ENCODE results near the gene NR3C2.
A peak's percentile ranks its signal among the peaks of the same experiment; 100 is the strongest.

NR3C2 gene

DNA sequence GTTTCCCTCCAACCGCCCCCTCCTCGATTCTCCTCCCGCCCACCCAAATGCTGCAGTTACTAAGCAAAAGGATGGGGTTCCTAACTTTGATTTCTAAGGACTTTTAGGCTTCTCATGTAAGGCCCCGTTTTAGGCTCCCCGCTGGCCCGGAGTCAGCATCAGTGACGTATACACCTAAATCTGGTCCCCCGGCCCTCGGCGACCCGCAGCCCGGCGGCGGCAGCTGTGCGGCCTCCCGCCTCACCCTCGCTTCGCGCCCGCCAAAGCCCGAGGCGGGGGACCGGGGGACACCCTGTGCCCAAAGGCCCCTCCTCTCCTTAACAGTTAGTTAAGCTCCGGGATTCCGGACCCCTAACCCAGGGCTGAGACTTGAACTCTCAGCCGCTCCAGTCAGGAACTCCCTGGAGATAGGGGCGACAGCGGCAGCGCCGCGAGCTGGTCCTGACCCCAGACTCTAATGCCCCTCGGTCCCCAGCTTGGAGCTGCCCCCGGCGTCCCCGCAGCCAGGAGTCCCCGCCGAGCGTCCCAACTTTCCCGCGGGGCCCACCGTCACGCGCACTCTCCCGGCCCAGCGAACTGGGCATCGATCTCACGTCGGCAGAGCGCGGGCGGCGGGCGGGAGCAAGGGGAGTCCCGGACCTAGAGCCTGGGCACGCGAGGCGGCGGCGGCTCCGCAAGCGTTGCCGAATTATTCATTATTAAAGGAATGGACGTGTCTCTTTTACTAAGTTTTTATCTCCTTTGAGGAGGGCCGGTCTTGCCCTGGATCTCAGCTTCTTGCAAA lies 1.5 kb upstream of the NR3C2 start:
- no peaks in the 10 kb centered on the region for H3K27me3 Mint-ChIP-seq
- peaks cover 1 to 4% of the 10 kb centered on the region in 2 donors for H3K36me3 Mint-ChIP-seq
- peak overlapping the region; percentile 95 to 96 for H3K4me3 Mint-ChIP-seq
- peaks cover 15 to 29% of the 10 kb centered on the region in 2 donors for H3K4me1 Mint-ChIP-seq
- H3K9me3 Mint-ChIP-seq, result no peaks in the 10 kb centered on the region
- peak overlapping the region; percentile 97 for H3K27ac Mint-ChIP-seq
- ATAC-seq (replicated peaks), result no peak
- DNase-seq, result peak; percentile 21

DNA sequence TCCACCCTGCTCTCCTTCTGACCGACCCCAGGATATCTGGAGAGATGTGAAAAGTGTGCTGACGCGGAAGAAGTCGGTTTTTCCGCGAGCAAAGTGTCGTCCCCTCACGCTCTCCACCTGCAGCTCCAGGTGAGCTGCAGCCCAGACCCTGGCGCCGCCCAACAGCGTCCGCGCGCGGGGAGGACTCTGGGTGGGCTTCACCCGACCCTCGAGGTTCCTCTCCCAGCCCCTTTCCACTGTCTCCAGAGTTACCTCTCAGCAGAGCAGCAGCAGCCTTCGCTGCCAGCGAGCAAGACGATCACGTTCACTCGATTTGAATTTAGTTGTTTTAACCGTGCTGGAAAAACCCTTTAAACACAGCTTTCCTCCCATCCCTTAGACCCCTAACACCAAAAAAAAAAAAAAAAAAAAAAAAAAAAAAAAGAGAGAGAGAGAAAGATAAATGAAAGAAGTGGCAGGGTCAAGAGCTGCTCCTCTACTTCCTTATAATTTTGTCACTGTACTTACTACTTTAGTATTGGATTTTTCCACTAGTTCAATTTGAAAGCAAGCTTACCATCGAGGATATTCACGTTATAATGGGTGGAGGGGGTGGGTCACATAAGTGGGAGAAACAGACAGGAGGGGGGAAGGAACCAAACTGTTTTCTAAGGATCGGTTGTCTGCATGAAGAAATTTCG lies 758 bp upstream of the NR3C2 start:
- peaks cover 15 to 29% of the 10 kb centered on the region in 2 donors for H3K4me1 Mint-ChIP-seq
- peak overlapping the region; percentile 95 to 96 for H3K4me3 Mint-ChIP-seq
- H3K36me3 Mint-ChIP-seq, result peaks cover 1 to 4% of the 10 kb centered on the region in 2 donors
- peak; percentile 0 to 1 for ATAC-seq (replicated peaks)
- no peaks in the 10 kb centered on the region for H3K9me3 Mint-ChIP-seq
- peak overlapping the region; percentile 97 for H3K27ac Mint-ChIP-seq
- no peaks in the 10 kb centered on the region for H3K27me3 Mint-ChIP-seq
- no peak for DNase-seq

DNA sequence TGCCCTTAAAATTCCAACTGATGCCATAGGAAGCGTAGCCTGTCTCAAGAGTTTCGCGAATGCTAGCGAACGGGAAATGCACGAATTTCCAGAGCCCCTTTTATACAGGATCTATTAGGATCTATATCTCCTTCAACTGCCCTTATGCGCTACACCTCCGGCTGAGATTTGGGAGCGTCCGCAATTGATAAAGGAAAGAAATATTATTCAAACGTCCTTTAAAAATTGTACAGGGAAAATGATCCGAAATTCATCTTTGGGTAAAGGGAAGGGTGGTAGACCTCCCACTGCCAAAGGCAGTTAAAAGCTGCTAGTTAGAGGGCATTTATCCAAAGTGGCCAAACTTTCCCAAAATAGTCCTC lies 609 bp downstream of the NR3C2 start:
- no peak overlapping the region for H3K27ac Mint-ChIP-seq
- ATAC-seq (replicated peaks) (no peak), DNase-seq (no peak)
- no peaks in the 10 kb centered on the region for H3K9me3 Mint-ChIP-seq
- H3K4me1 Mint-ChIP-seq, result peaks cover 15 to 29% of the 10 kb centered on the region in 2 donors
- H3K4me3 Mint-ChIP-seq, result peak overlapping the region; percentile 95 to 96
- no peaks in the 10 kb centered on the region for H3K27me3 Mint-ChIP-seq
- H3K36me3 Mint-ChIP-seq, result peaks cover 1 to 4% of the 10 kb centered on the region in 2 donors

DNA sequence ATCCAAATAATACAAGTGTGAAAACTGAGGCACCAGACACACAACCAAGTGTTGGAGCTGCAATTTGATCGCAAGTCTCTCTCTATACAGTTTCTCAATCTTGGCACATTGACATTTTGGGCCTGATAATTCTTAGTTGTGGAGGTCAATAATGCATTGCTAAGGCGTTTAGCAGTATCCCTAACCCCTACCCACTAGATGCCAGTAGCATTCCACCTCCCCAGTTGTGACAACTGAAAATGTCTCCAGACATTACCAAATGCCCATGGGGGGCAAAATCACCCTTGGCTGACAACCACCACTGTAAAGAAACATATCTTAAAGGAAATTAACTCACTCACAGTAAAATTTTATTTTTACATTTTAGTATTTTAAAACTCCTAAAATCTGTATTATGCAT lies 4.2 kb downstream of the NR3C2 start:
- Mint-ChIP-seq H3K9me3 (no peaks in the 10 kb centered on the region), H3K36me3 (peaks cover 4 to 7% of the 10 kb centered on the region in 2 donors), H3K4me1 (peaks cover 11 to 30% of the 10 kb centered on the region in 2 donors), H3K27me3 (peaks cover 6 to 8% of the 10 kb centered on the region in 2 donors), H3K27ac (no peak overlapping the region), H3K4me3 (no peak overlapping the region)
- DNase-seq (no peak), ATAC-seq (replicated peaks) (no peak)

DNA sequence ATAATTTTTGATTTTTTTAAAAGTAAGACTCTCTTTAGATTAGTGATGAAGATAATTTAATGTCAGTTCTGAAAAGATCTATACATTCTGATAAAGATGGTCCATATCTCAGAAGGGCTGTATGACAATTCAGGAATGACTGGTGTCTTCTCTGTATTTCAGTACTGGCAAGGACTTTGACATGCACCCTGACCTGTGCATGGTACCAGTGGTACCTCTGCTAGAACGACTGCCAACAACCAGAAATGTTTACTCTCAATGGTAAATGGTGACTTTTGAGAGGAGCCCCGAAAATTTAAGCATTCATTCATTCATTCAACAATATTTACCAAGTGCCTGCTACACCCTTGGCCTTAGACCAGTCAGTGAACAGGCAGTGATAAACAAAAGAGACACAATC lies 4.8 kb downstream of the NR3C2 start:
- Mint-ChIP-seq H3K36me3 (peaks cover 4 to 7% of the 10 kb centered on the region in 2 donors), H3K27me3 (peaks cover 6 to 8% of the 10 kb centered on the region in 2 donors), H3K4me1 (peaks cover 11 to 26% of the 10 kb centered on the region in 2 donors), H3K27ac (no peak overlapping the region), H3K4me3 (no peak overlapping the region), H3K9me3 (no peaks in the 10 kb centered on the region)
- ATAC-seq (replicated peaks), result no peak
- no peak for DNase-seq

- no peak for ATAC-seq (replicated peaks)
- no peak overlapping the region for H3K4me3 Mint-ChIP-seq
Observed at GRCh38 chr4:148436512-148436911, 5.7 kb downstream of the NR3C2 start.

GRCh38 chr4:148435654-148436406 lies 6.4 kb downstream of the NR3C2 start:
- H3K27me3 Mint-ChIP-seq, result peaks cover 6 to 8% of the 10 kb centered on the region in 2 donors
- H3K36me3 Mint-ChIP-seq, result peaks cover 4 to 7% of the 10 kb centered on the region in 2 donors
- no peaks in the 10 kb centered on the region for H3K9me3 Mint-ChIP-seq
- DNase-seq (no peak), ATAC-seq (replicated peaks) (no peak)
- H3K4me3 Mint-ChIP-seq, result no peak overlapping the region
- H3K27ac Mint-ChIP-seq, result no peak overlapping the region
- peaks cover 7 to 19% of the 10 kb centered on the region in 2 donors for H3K4me1 Mint-ChIP-seq

More at GRCh38 chr4:148436512-148436911, 5.7 kb downstream of the NR3C2 start:
- DNase-seq, result no peak
- H3K36me3 Mint-ChIP-seq, result peaks cover 4 to 7% of the 10 kb centered on the region in 2 donors
- H3K9me3 Mint-ChIP-seq, result no peaks in the 10 kb centered on the region
- peaks cover 6 to 8% of the 10 kb centered on the region in 2 donors for H3K27me3 Mint-ChIP-seq
- H3K4me1 Mint-ChIP-seq, result peaks cover 10 to 26% of the 10 kb centered on the region in 2 donors
- no peak overlapping the region for H3K27ac Mint-ChIP-seq

- H3K4me3 Mint-ChIP-seq, result peak overlapping the region; percentile 8 to 10
- no peak for DNase-seq
- no peaks in the 10 kb centered on the region for H3K9me3 Mint-ChIP-seq
- no peak overlapping the region for H3K27ac Mint-ChIP-seq
- H3K36me3 Mint-ChIP-seq, result peaks cover 4 to 7% of the 10 kb centered on the region in 2 donors
- H3K27me3 Mint-ChIP-seq, result peaks cover 6 to 8% of the 10 kb centered on the region in 2 donors
- peak; percentile 34 to 53 for ATAC-seq (replicated peaks)
- peaks cover 4 to 15% of the 10 kb centered on the region in 2 donors for H3K4me1 Mint-ChIP-seq
Observed at GRCh38 chr4:148434075-148434773, 8.0 kb downstream of the NR3C2 start.

GRCh38 chr4:148431401-148431800 lies 10.8 kb downstream of the NR3C2 start:
- no peak for ATAC-seq (replicated peaks)
- peaks cover 4 to 11% of the 10 kb centered on the region in 2 donors for H3K36me3 Mint-ChIP-seq
- peaks cover 12 to 22% of the 10 kb centered on the region in 2 donors for H3K4me1 Mint-ChIP-seq
- H3K27ac Mint-ChIP-seq, result no peak overlapping the region
- no peaks in the 10 kb centered on the region for H3K9me3 Mint-ChIP-seq
- no peak overlapping the region for H3K4me3 Mint-ChIP-seq
- peaks cover 6 to 8% of the 10 kb centered on the region in 2 donors for H3K27me3 Mint-ChIP-seq
- DNase-seq, result no peak

GRCh38 chr4:148430854-148431253 lies 11.4 kb downstream of the NR3C2 start:
- Mint-ChIP-seq H3K9me3 (no peaks in the 10 kb centered on the region), H3K27me3 (peaks cover 4% of the 10 kb centered on the region in 2 donors), H3K4me3 (no peak overlapping the region), H3K27ac (no peak overlapping the region), H3K4me1 (peaks cover 14 to 25% of the 10 kb centered on the region in 2 donors), H3K36me3 (peaks cover under 1 to 8% of the 10 kb centered on the region in 2 donors)
- DNase-seq (no peak), ATAC-seq (replicated peaks) (no peak)

GRCh38 chr4:148429206-148429605 lies 13.0 kb downstream of the NR3C2 start:
- Mint-ChIP-seq H3K27ac (no peak overlapping the region), H3K4me3 (no peak overlapping the region), H3K9me3 (no peaks in the 10 kb centered on the region), H3K27me3 (no peaks in the 10 kb centered on the region), H3K4me1 (peaks cover 19 to 27% of the 10 kb centered on the region in 2 donors), H3K36me3 (peaks cover 0 to 5% of the 10 kb centered on the region in 2 donors)
- ATAC-seq (replicated peaks) (no peak), DNase-seq (no peak)

DNA sequence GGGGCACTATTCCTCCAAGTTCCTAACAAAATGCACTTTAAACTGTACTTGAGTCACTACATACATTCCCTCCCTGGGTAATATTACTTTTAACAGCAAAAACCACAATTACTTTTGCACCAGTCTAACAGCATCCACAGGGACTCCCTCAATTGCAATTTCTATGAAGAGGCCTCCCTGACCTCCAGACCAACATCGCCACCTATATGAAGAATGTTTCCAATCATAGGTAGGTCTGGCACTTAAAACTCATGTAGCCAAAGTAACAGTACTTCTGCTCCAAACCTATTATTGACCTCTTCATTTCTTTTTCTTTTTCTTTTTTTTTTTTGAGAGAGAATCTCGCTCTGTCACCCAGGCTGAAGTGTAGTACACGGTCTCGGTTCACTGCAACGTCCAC lies 15.6 kb downstream of the NR3C2 start:
- Mint-ChIP-seq H3K4me3 (no peak overlapping the region), H3K9me3 (no peaks in the 10 kb centered on the region), H3K4me1 (peaks cover 27 to 39% of the 10 kb centered on the region in 2 donors), H3K27ac (no peak overlapping the region), H3K27me3 (no peaks in the 10 kb centered on the region), H3K36me3 (peaks cover 0 to 5% of the 10 kb centered on the region in 2 donors)
- ATAC-seq (replicated peaks) (no peak), DNase-seq (no peak)

DNA sequence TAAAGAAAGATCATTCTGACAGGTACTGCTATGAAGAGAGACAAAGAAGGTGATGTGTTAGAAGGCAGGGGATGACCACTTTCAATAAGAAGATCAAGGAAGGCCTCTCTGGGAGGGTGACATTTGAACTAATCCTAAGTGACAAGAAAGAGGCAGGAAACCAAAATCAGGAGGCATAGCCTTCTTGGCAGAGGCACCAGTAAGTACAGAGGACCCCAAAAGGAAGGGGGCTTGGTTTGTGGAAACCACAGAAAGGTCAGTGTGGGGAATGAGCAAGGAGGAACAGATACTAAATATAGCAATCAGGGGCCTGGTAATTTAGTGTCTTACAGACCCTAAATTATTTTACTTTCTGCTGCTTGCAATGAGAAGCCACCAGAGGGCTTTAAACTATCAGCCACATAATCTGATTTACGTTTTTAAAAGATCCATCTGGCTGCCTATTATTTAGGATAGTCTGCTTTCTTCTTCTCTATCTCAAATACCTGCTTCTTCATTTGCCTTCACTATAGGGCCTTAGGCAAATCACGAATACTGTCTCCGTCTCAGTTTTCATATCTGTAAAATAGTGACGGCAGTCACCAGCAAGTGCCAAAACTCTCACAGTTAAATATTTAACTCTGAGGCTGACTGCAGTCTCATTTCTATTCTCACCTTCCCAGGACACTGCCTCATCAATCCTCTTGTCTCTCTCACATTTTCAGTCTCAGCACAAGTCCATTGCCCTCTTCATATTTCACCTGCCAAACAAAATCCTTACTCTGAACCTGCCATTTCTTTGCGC lies 16.7 kb downstream of the NR3C2 start:
- Mint-ChIP-seq H3K27me3 (no peaks in the 10 kb centered on the region), H3K4me3 (no peak overlapping the region), H3K36me3 (peaks cover 0 to 5% of the 10 kb centered on the region in 2 donors), H3K4me1 (peaks cover 29 to 39% of the 10 kb centered on the region in 2 donors), H3K27ac (no peak overlapping the region), H3K9me3 (no peaks in the 10 kb centered on the region)
- ATAC-seq (replicated peaks) (peak in 1 of 2 donors; percentile 16), DNase-seq (no peak)
